HG03025 (cell line): ENCODE results near the gene SLC26A1.
"Not testable (repeated sequence)": the region's sequence is repeated elsewhere in the genome, so short reads cannot be mapped to it uniquely, and the experiment has no call there.

Source experiments
- ATAC-seq: cut with Tn5 transposase; IDR thresholded peaks from one replicate; pipeline ENCODE4 v1.9.1; 2021; ENCODE audit warnings: mild to moderate bottlenecking, moderate library complexity; ENCODE audit not compliant: unreplicated experiment, low FRiP score

The SLC26A1 gene

GRCh38 chr4:1000686-1001260 is 7.6 kb upstream of the SLC26A1 start:
- no peak for ATAC-seq

GRCh38 chr4:999882-1000425 is 6.8 kb upstream of the SLC26A1 start:
- ATAC-seq = no peak

GRCh38 chr4:999240-999863 is 6.1 kb upstream of the SLC26A1 start:
- ATAC-seq = not testable (repeated sequence)

GRCh38 chr4:998096-998691 is 5.0 kb upstream of the SLC26A1 start:
- ATAC-seq = no peak

GRCh38 chr4:997375-998071 is 4.3 kb upstream of the SLC26A1 start:
- no peak for ATAC-seq

GRCh38 chr4:996997-997374 is 3.8 kb upstream of the SLC26A1 start:
- ATAC-seq = no peak

- ATAC-seq = no peak
Observed at GRCh38 chr4:996030-996996, 3.1 kb upstream of the SLC26A1 start.

- ATAC-seq = no peak
Observed at GRCh38 chr4:995311-996026, 2.3 kb upstream of the SLC26A1 start.

- ATAC-seq = no peak
Observed at GRCh38 chr4:992297-993110, 700 bp downstream of the SLC26A1 start.

- no peak for ATAC-seq
Observed at GRCh38 chr4:991451-992296, 1.5 kb downstream of the SLC26A1 start.

- ATAC-seq = no peak
Observed at GRCh38 chr4:990746-991367, 2.3 kb downstream of the SLC26A1 start.

- no peak for ATAC-seq
Observed at GRCh38 chr4:989722-990471, 3.3 kb downstream of the SLC26A1 start.

- ATAC-seq = no peak
Observed at GRCh38 chr4:988726-989721, 4.2 kb downstream of the SLC26A1 start.

- no peak for ATAC-seq
Observed at GRCh38 chr4:987624-988513, 5.3 kb downstream of the SLC26A1 start.
